Left forelimb (tissue), 1 donor: Measurements from ENCODE around the gene HSP90B1.

ENCODE experiments used
- DNase-seq: peaks from one replicate; pipeline ENCODE4 v3.0.0-alpha.2; 2018; ENCODE audit warnings: low spot score

The HSP90B1 gene

DNA sequence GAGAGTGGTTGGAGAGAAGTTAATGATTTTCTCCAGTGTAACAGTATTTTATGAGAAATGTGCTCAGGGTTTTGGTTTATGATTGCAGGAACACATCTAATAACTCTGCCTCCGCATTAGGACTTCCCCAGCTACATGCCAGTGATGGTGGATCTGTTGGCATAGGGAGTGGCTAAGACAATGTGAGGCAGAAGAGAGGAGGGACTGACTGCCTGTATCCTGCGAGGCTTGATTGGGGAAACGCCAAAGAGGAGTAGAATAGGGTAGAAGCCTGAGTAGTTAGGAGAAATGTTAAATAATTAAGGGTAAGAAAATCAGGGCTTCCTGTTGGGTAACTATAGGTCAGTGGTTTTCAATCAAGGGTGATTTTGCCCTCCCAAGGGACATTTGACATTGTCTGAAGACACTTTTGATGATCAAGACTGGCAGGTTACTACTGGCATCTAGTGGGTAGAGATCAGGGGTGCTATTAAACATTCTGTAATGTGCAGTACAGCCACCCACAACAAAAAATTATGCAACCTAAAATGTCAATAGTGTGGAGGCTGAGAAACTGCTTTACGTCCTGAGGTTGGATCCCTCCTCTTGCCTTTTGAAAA lies 48.3 kb downstream of the HSP90B1 start:
- DNase-seq: no peak

DNA sequence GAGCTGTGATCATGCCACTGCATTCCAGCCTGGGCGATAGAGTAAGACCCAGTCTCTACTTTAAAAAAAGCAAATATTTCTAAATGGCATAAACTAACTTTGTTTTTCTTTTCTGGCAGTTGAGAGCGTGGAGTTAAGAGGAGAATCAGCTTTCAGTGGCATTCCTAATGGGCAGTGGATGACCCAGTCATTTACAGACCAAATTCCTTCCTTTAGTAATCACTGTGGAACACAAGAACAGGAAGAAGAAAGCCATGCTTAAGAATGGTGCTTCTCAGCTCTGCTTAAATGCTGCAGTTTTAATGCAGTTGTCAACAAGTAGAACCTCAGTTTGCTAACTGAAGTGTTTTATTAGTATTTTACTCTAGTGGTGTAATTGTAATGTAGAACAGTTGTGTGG lies 56.6 kb downstream of the HSP90B1 start:
- DNase-seq: no peak

DNA sequence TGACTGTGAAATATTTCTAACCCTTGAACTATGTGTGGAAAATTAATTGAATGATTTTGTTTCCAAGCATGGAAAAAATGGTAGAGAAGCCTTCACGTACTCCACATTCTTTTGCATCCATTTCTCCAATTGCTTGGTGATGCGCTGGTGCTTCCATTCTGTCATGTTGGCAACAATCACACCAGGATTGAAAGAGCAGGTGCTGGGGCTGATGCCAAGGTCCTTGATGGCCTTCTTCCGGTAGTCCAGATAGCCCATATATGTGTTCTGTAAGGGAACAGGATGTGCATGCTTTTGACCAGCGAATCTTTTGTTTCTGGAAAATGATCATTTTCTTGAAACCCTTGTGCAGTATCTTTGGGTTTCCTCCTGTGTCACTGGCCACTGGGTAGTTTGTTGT lies 64.0 kb downstream of the HSP90B1 start:
- DNase-seq: no peak

DNA sequence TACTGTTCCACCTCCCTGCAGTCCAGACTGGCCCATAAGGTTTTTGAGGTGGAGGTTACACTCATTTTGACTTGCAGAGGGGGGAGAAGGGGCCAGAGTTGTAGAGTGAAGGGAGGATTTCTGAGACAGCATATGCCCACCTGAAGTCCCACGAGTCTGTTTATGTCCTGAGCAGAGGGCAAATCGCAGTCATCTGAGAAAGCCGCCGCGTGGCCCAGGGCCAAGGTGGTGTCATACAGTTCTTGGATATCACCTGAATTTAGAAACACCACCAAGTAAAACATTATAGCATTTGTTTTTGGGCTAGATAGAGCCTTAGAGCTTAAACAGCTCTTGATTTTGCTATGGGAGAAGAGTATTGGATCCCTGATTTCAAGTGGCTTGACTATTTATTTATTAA lies 66.4 kb downstream of the HSP90B1 start:
- DNase-seq: no peak

DNA sequence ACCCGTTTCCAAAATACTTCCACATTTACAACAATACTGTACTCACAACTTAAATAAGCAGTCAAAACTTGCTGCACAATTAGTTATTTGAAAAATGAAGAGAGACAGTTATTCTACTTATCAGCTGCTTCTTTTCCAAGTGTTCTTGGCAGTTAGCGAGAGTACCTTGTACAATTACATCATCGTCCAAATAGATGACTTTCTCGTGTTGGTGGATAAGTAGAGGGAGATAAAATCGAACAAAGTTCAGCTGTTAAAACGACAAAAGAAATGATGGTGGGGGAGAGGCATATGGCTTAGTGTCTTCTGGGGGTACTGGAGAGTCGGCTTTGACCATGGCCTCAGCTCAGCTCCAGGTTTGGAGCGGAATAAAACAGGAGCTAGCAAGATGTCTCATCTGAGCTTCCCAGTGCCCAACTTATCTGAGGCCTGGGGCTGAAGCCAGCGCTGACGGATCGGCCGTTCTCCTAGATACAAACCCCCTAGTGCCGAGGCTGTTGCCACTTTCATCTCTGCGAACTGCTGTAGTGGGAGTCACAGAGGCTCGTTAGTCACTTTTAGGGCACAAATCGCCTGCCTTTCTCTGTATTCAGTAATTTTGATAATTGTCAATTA lies 67.2 kb downstream of the HSP90B1 start:
- DNase-seq: no peak
